Measurements from ENCODE around the gene PCSK1. TPM values are rescaled to one million over a fixed set of nuclear protein-coding genes. Genes with fewer than 3 reads are reported as not detected.
A peak's percentile ranks its signal among the peaks of the same experiment; 100 is the strongest.

The PCSK1 gene
- total and polyA plus RNA-seq, 3 experiments from 2014 or later = not detected

DNA sequence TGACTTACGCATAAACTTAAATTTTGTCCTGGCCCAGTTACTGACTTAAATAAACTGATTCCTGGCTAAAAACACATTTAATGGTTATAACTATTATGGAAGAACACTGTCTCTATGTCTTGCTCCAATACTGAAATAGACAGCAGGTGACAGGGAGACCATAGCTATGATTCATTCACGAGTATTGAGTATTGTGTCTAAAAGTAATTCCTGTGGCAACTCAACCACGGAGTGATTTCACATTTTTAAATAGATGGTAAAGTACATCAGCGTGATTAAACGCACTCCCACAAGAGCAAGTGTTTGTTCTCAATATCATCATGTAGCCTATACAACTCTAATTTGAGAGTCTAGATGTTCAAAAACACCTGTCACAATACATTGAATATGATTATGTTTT lies 35.9 kb upstream of the PCSK1 start:
- Mint-ChIP-seq H3K27me3 (peaks cover 3 to 28% of the 10 kb centered on the region in 2 donors), H3K9me3 (no peaks in the 10 kb centered on the region), H3K36me3 (no peaks in the 10 kb centered on the region), H3K4me3 (no peak overlapping the region), H3K27ac (no peak overlapping the region), H3K4me1 (no peaks in the 10 kb centered on the region)
- Histone ChIP-seq H3K27me3 (ENCODE audit: insufficient read depth, low read length, poor library complexity, severe bottlenecking) (no peaks in the 10 kb centered on the region), H3K4me1 (ENCODE audit: insufficient read depth, low read length) (no peaks in the 10 kb centered on the region), H3K27ac (ENCODE audit: low read depth, low read length) (no peak overlapping the region), H3K36me3 (ENCODE audit: insufficient read depth, low read length) (no peaks in the 10 kb centered on the region), H3K9me3 (ENCODE audit: low read length) (no peaks in the 10 kb centered on the region), H3K4me3 (ENCODE audit: low read length) (no peak overlapping the region)
- ChIA-PET POLR2A (no interaction called here), CTCF (no interaction called here)
- no peak for DNase-seq

GRCh38 chr5:96463091-96463490 lies 30.0 kb upstream of the PCSK1 start:
- CTCF ChIA-PET = no interaction called here
- Mint-ChIP-seq H3K9me3 (no peaks in the 10 kb centered on the region), H3K27ac (no peak overlapping the region), H3K4me1 (no peaks in the 10 kb centered on the region), H3K36me3 (no peaks in the 10 kb centered on the region), H3K4me3 (no peak overlapping the region), H3K27me3 (peaks cover 0 to 18% of the 10 kb centered on the region in 2 donors)
- no peaks in the 10 kb centered on the region for H3K27me3 ChIP-seq (ENCODE audit: insufficient read depth, low read length, poor library complexity, severe bottlenecking)
- H3K4me1 ChIP-seq (ENCODE audit: insufficient read depth, low read length) = no peaks in the 10 kb centered on the region
- H3K9me3 ChIP-seq (ENCODE audit: low read length) = no peaks in the 10 kb centered on the region
- POLR2A ChIA-PET = no interaction called here
- DNase-seq = no peak
- no peak overlapping the region for H3K4me3 ChIP-seq (ENCODE audit: low read length)
- H3K27ac ChIP-seq (ENCODE audit: low read depth, low read length) = no peak overlapping the region
- H3K36me3 ChIP-seq (ENCODE audit: insufficient read depth, low read length) = no peaks in the 10 kb centered on the region

DNA sequence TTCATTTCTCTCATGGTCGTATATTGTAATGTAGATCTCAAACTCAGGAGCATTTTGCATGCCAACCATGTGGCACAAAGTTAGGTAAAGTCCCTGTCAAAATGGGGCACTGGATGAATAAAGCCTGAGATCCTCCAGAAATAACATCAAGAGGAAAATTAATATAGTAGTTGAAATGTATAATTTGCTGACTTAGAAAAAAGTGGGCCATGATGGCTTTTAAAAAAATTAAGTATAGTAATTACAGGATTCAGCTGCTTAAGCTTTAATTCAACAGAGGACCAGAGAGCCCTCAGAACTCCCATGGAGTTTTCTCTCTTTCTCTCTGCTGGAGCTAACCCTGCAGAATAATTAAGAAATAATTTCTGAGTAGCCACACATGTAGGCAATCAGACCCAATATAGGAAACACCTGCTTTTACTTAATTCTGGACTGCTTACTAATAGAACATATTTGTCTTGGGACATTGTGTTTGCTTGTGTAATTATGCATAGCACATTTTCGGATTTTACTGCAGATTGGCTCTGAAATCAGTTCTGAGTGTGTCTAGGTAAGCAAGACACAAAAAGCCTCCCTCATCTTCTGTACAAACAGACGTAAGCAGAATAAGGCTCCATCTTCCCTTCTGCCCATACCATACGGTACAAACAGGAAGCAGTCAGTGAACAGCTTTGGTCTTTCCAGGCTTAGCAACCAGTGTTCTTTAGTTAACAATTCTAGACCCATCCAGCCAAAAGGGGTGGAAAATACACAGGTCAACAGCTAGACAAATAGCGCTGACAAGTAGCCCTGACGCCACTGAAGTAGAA lies 26.5 kb upstream of the PCSK1 start:
- Mint-ChIP-seq H3K4me1 (peaks cover 4 to 11% (median 10%) of the 10 kb centered on the region in 3 donors), H3K27ac (no peak overlapping the region), H3K36me3 (no peaks in the 10 kb centered on the region), H3K4me3 (no peak overlapping the region), H3K27me3 (peaks cover 0 to 7% of the 10 kb centered on the region in 2 donors), H3K9me3 (peaks cover 0 to 2% (median 0%) of the 10 kb centered on the region in 5 donors)
- CTCF ChIA-PET = no interaction called here
- Histone ChIP-seq H3K9me3 (ENCODE audit: low read length) (no peaks in the 10 kb centered on the region), H3K27ac (ENCODE audit: low read depth, low read length) (no peak overlapping the region), H3K36me3 (ENCODE audit: insufficient read depth, low read length) (no peaks in the 10 kb centered on the region), H3K4me3 (ENCODE audit: low read length) (no peak overlapping the region), H3K4me1 (ENCODE audit: insufficient read depth, low read length) (no peaks in the 10 kb centered on the region), H3K27me3 (ENCODE audit: insufficient read depth, low read length, poor library complexity, severe bottlenecking) (no peaks in the 10 kb centered on the region)
- POLR2A ChIA-PET = no interaction called here
- DNase-seq = no peak

GRCh38 chr5:96458176-96458575 lies 25.1 kb upstream of the PCSK1 start:
- Histone ChIP-seq H3K9me3 (ENCODE audit: low read length) (no peaks in the 10 kb centered on the region), H3K27me3 (ENCODE audit: insufficient read depth, low read length, poor library complexity, severe bottlenecking) (no peaks in the 10 kb centered on the region), H3K4me1 (ENCODE audit: insufficient read depth, low read length) (no peaks in the 10 kb centered on the region), H3K36me3 (ENCODE audit: insufficient read depth, low read length) (no peaks in the 10 kb centered on the region), H3K27ac (ENCODE audit: low read depth, low read length) (no peak overlapping the region), H3K4me3 (ENCODE audit: low read length) (no peak overlapping the region)
- H3K9me3 Mint-ChIP-seq = peaks cover 0 to 2% (median 0%) of the 10 kb centered on the region in 5 donors
- no peaks in the 10 kb centered on the region for H3K36me3 Mint-ChIP-seq
- CTCF ChIA-PET = no interaction called here
- DNase-seq = no peak
- H3K27me3 Mint-ChIP-seq = peaks cover 0 to 7% of the 10 kb centered on the region in 2 donors
- POLR2A ChIA-PET = no interaction called here
- no peak overlapping the region for H3K27ac Mint-ChIP-seq
- no peak overlapping the region for H3K4me3 Mint-ChIP-seq
- peaks cover 4 to 11% (median 10%) of the 10 kb centered on the region in 3 donors for H3K4me1 Mint-ChIP-seq

DNA sequence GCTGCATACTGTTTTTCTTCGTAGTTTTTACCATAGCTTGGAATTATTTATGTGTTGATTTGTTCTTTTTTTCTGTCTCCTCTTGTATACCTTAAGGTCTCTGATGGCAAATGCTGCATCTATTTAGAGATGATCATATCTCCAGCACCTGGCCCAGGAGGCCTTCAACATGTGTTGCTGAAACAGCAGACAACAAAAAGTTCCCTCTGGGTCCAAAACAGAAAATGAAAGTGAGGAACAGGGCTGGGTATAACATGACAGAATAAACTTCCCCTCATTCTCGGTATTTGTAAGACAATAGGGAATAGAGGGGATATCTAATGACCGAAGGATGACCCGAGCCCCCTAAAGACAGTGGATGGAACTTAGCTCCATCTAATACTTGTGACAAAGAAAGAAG lies 22.7 kb upstream of the PCSK1 start:
- no peaks in the 10 kb centered on the region for H3K9me3 ChIP-seq (ENCODE audit: low read length)
- peak overlapping the region in 1 of 8 donors; percentile 67 for H3K27ac Mint-ChIP-seq
- peaks cover 4 to 11% (median 10%) of the 10 kb centered on the region in 3 donors for H3K4me1 Mint-ChIP-seq
- DNase-seq = no peak
- ChIA-PET CTCF (no interaction called here), POLR2A (no interaction called here)
- H3K27me3 ChIP-seq (ENCODE audit: insufficient read depth, low read length, poor library complexity, severe bottlenecking) = no peaks in the 10 kb centered on the region
- H3K36me3 ChIP-seq (ENCODE audit: insufficient read depth, low read length) = no peaks in the 10 kb centered on the region
- peaks cover 0 to 4% (median 0%) of the 10 kb centered on the region in 3 donors for H3K36me3 Mint-ChIP-seq
- peak overlapping the region in 1 of 7 donors; percentile 29 for H3K4me3 Mint-ChIP-seq
- no peak overlapping the region for H3K27ac ChIP-seq (ENCODE audit: low read depth, low read length)
- H3K27me3 Mint-ChIP-seq = no peaks in the 10 kb centered on the region
- peaks cover 0 to 2% (median 0%) of the 10 kb centered on the region in 5 donors for H3K9me3 Mint-ChIP-seq
- no peak overlapping the region for H3K4me3 ChIP-seq (ENCODE audit: low read length)
- no peaks in the 10 kb centered on the region for H3K4me1 ChIP-seq (ENCODE audit: insufficient read depth, low read length)

- CTCF ChIA-PET = interaction anchor here (1.0 kb wide), 1 partner anchor 13 kb away, joined by 3 read pairs; no protein-coding TSS in a partner anchor
- H3K27ac Mint-ChIP-seq = no peak overlapping the region
- peaks cover 0 to 4% (median 0%) of the 10 kb centered on the region in 3 donors for H3K36me3 Mint-ChIP-seq
These were observed 20.3 kb upstream of the PCSK1 start for GRCh38 chr5:96453394-96453793.

DNA sequence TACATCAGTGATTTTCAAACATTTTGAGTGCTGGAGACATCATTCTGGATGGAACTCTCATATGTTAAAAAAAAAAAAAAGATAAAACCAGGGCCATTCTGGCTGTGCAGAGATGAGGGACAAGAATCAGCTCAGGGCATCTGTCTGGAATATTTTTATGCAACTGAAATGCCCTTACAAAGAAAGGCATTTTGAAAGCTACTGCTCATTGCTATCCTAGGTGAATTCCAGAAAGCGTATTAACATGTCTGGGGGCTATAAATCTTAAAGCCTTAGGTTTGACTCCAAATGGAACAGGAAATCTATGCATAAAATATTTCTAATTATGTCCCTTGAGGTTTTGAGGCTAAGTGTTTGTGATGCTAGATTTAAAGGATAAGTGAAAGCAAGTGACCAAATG lies 14.9 kb upstream of the PCSK1 start:
- Histone ChIP-seq H3K27ac (ENCODE audit: low read depth, low read length) (no peak overlapping the region), H3K9me3 (ENCODE audit: low read length) (no peaks in the 10 kb centered on the region), H3K4me1 (ENCODE audit: insufficient read depth, low read length) (no peaks in the 10 kb centered on the region), H3K36me3 (ENCODE audit: insufficient read depth, low read length) (no peaks in the 10 kb centered on the region), H3K27me3 (ENCODE audit: insufficient read depth, low read length, poor library complexity, severe bottlenecking) (no peaks in the 10 kb centered on the region), H3K4me3 (ENCODE audit: low read length) (no peak overlapping the region)
- Mint-ChIP-seq H3K9me3 (no peaks in the 10 kb centered on the region), H3K36me3 (peaks cover 0 to 4% (median 0%) of the 10 kb centered on the region in 3 donors), H3K27ac (no peak overlapping the region), H3K27me3 (peaks cover 15 to 37% of the 10 kb centered on the region in 2 donors), H3K4me3 (no peak overlapping the region), H3K4me1 (no peaks in the 10 kb centered on the region)
- CTCF ChIA-PET = interaction anchor here (1.3 kb wide), 1 partner anchor 8 kb away, joined by 4 read pairs; no protein-coding TSS in a partner anchor
- no peak for DNase-seq
- POLR2A ChIA-PET = no interaction called here

More at GRCh38 chr5:96453394-96453793, 20.3 kb upstream of the PCSK1 start:
- POLR2A ChIA-PET = no interaction called here
- Histone ChIP-seq H3K27me3 (ENCODE audit: insufficient read depth, low read length, poor library complexity, severe bottlenecking) (no peaks in the 10 kb centered on the region), H3K4me3 (ENCODE audit: low read length) (no peak overlapping the region), H3K4me1 (ENCODE audit: insufficient read depth, low read length) (no peaks in the 10 kb centered on the region), H3K36me3 (ENCODE audit: insufficient read depth, low read length) (no peaks in the 10 kb centered on the region), H3K9me3 (ENCODE audit: low read length) (no peaks in the 10 kb centered on the region), H3K27ac (ENCODE audit: low read depth, low read length) (no peak overlapping the region)
- no peak for DNase-seq
- no peak overlapping the region for H3K4me3 Mint-ChIP-seq
- H3K9me3 Mint-ChIP-seq = peaks cover 0 to 2% (median 0%) of the 10 kb centered on the region in 5 donors
- H3K4me1 Mint-ChIP-seq = peaks cover 4 to 11% (median 10%) of the 10 kb centered on the region in 3 donors
- peaks cover 2 to 3% of the 10 kb centered on the region in 2 donors for H3K27me3 Mint-ChIP-seq

- no peak overlapping the region for H3K27ac ChIP-seq (ENCODE audit: low read depth, low read length)
- H3K4me3 ChIP-seq (ENCODE audit: low read length) = no peak overlapping the region
- CTCF ChIA-PET = interaction anchor here (1.4 kb wide), 2 partner anchors 8 to 13 kb away, joined by 3 to 4 read pairs; no protein-coding TSS in a partner anchor
These were observed 7.1 kb upstream of the PCSK1 start for GRCh38 chr5:96440185-96440538.

More at GRCh38 chr5:96440185-96440538, 7.1 kb upstream of the PCSK1 start:
- Histone ChIP-seq H3K36me3 (ENCODE audit: insufficient read depth, low read length) (no peaks in the 10 kb centered on the region), H3K27me3 (ENCODE audit: insufficient read depth, low read length, poor library complexity, severe bottlenecking) (no peaks in the 10 kb centered on the region), H3K9me3 (ENCODE audit: low read length) (no peaks in the 10 kb centered on the region), H3K4me1 (ENCODE audit: insufficient read depth, low read length) (no peaks in the 10 kb centered on the region)
- Mint-ChIP-seq H3K27me3 (peaks cover 17 to 72% of the 10 kb centered on the region in 2 donors), H3K4me1 (peaks cover 0 to 8% (median 3%) of the 10 kb centered on the region in 3 donors), H3K27ac (no peak overlapping the region), H3K4me3 (no peak overlapping the region), H3K9me3 (no peaks in the 10 kb centered on the region), H3K36me3 (no peaks in the 10 kb centered on the region)
- POLR2A ChIA-PET = no interaction called here
- DNase-seq = no peak

Data from CD8-positive, alpha-beta memory T cell (primary cell).